ENCODE results near the gene OAS2.
A peak's percentile ranks its signal among the peaks of the same experiment; 100 is the strongest.

The OAS2 gene

DNA sequence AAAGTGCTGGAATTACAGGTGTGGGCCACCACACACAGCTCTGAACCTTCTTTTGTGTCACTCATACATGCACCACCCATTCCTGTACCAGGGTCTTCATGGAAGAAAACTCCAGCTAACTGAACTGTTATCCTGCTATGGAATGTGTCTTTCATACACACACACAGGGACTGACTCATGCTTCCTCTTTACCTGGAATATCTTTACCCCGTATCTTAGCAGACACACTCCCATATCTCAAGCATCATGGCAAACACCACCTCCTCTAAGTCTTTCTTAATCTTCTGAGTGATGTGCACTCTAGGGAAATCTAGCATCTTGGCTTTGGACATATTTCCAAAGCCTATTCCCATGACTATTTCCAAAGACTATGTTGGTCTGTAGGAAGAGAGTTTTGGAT lies 43.2 kb downstream of the OAS2 start:
- DNase-seq (ENCODE audit: low spot score), result no peak

DNA sequence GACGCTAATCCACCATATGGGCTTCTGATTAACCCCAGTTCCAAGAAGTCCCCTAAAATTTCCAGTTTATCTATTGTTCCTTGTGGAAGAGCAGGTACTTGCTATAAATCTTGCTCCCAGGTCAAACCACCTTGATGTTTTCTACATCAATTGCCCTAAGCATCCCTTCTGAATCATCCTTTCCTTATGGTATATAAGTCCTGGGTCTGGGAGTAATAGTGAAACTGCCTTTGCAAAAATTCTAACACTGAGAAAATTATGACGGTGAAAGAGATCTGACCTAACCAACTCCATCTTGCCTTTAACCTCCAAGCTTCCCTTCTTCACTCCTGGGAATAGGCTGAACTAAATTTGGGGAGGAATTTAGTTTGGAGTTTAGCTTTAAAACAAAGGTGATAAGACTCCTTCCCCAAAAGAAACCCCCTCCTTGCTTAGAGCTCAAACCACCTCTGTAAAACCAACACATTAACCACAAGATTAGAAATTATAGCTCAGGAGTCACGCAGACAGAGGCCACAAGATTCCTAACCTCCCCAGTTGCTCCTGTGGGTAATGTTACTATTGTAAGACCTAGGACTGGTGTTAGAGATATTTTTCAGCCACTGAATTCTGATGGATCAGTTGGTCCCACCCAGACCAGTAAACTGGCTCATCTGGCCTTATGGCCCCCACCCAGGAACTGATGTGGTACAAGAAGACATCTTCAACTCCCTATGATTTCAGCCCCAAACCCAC lies 44.4 kb downstream of the OAS2 start:
- no peak for DNase-seq (ENCODE audit: low spot score)

DNA sequence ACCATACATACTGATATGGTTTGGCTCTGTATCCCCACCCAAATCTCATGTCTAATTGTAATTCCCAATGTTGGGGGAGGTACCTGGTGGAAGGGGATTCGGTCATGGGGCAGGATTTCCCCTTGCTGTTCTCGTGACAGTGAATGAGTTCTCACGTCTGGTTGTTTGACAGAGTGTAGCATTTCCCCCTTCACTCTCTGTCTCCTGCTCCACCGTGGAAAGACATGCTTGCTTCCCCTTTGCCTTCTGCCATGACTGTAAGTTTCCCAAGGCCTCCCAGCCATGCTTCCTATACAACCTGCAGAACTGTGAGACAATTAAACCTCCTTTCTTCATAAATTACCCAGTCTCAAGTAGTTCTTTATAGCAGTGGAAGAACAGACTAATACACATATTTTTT lies 49.4 kb downstream of the OAS2 start:
- DNase-seq (ENCODE audit: low spot score), result no peak

DNA sequence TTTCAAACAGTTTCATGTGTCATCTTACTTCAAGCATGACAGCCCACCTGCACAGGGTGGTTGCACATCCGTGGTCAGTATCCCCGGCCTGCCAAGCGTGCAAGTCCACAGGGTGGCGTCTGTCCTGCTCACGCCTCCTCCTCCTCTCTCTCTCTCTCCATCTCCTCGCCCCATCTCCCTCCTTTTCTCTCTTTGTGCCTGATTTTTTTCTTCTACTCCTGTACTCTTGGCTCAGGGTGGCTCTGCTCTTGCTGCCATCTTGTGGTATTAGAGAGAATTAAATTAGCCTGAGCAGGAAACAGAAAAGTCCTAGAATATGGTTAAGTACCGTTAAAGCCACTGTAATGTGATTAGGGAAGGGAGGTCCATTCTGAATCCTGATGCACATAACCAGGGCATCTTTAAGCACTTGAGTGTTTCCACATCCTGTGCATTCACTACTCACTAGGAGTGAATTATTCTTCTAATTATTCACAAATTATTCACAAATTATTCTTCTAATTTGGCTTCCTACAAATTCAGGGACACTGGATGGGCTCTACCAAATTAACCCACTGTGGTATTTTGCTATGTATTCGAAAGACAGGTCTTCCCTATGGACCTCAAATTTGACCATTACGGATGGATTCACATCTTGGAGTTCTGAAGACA lies 52.7 kb downstream of the OAS2 start:
- DNase-seq (ENCODE audit: low spot score), result peak; percentile 79

DNA sequence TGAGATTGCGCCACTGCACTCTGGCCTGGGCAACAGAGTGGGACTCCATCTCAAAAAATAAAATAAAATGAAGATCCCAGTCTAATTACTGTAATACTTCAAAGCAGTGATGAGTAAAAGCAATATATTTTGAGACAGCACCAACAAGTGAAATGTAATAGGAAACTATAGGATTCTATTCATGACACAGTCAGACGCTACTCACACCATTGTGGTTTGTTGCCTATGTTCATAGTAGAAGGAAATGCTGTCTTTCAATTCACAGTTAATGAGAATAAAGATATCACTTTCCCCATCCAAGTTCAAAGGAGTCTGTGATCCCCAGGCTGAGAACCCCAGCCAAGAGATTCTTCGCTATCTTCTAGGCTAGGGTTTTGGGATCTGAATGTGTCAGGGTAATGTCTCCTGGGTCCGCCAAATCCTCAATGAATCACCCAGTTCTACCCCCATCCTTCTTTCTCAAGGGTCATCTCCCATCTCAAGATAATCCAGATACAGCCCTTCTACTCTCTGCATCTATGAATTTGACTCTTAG lies 61.7 kb downstream of the OAS2 start:
- DNase-seq (ENCODE audit: low spot score), result no peak

DNA sequence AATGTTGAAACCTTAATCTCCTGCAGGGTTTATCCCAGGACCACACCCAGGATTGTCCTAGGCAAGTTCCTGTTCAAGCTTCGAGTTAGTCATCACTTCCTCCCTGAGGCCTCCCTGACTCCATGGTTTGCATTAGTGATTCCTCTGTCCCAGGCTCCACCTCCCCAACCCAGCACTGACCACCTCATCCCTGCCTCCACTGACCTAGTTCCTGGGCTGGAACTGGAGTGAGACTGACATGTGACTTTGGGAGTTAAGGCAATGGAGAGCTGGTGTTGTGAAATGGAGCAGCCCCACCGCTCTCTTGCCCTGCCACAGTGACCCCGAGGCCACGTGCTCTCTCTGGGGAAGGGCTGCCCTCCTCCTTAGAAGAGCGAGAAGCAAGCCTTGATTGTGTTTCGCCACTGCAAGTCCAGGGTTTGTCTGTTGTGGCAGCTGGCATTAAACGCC lies 62.4 kb downstream of the OAS2 start:
- DNase-seq (ENCODE audit: low spot score), result peak; percentile 84

DNA sequence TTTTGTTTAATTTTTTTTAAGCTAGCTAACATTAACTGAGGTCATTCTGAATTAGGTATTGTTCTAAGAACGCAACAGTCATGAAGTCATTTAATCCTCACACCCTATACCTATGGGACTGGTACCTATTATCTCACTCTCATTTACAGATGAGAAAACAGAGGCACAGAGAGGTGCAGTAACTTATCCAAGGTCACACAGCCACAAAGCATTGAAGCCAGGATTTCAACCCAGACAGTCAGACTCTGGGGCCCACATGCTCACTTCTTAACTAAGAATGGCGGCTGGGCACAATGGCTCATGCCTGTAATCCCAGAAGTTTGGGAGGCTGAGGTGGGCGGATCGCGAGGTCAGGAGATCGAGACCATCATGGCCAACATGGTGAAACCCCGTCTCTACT lies 63.2 kb downstream of the OAS2 start:
- DNase-seq (ENCODE audit: low spot score), result no peak

DNA sequence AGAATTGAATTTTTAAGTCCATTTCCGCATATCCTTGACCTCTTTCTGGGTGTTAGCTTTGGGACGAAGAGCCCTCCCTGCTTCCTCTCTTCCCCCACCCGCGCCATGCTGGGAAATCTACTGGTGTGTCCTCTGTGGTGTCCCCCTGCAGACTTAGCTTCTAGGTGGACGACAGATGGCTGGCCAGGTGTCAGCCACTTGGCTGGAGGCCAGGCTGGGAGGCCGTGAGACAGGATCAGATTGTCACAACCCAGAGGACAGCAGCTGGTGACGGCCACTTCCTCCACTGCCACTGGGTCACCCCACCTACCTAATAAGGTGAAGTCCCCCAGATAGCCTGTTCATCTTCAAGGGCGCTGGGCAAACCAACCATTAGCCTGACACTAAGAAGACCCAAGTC lies 64.9 kb downstream of the OAS2 start:
- no peak for DNase-seq (ENCODE audit: low spot score)

DNA sequence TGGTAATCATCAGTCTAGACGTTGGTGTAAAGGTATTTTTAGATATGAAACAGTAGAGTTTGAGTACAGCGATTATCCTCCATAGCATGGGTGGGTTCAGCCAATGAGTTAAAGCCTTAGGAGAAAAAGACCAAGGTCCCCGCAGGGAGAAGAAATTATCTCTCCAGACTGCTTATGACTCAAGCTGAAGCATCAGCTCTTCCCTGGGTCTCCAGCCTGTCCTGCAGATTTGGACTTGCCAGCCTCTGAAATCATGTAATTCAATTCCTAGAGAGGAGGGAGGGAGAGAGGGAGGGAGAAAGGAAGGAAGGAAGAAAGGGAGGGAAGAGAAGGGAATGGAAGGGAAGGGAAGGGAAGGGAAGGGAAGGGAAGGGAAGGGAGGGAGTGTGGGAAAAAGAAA lies 66.2 kb downstream of the OAS2 start:
- DNase-seq (ENCODE audit: low spot score), result no peak

DNA sequence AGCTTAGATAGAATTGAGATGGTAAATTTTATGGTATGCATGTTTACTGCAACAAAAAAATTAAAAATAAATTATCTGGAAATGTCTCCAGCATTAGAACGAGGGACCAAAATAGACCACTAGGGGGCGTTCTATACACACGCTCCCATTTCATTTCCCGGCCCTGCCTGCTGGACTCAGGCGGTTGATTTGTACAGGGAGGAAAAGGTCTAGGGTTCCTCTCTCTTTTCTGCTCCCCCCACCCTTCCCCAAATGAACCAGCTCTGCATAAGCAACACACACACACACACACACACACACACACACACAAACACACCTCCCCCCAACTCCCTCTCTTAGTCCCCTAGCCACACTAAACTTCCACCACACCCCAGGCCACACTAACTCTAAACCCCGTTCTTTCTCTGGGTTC lies 70.4 kb downstream of the OAS2 start:
- DNase-seq (ENCODE audit: low spot score), result peak; percentile 78

DNA sequence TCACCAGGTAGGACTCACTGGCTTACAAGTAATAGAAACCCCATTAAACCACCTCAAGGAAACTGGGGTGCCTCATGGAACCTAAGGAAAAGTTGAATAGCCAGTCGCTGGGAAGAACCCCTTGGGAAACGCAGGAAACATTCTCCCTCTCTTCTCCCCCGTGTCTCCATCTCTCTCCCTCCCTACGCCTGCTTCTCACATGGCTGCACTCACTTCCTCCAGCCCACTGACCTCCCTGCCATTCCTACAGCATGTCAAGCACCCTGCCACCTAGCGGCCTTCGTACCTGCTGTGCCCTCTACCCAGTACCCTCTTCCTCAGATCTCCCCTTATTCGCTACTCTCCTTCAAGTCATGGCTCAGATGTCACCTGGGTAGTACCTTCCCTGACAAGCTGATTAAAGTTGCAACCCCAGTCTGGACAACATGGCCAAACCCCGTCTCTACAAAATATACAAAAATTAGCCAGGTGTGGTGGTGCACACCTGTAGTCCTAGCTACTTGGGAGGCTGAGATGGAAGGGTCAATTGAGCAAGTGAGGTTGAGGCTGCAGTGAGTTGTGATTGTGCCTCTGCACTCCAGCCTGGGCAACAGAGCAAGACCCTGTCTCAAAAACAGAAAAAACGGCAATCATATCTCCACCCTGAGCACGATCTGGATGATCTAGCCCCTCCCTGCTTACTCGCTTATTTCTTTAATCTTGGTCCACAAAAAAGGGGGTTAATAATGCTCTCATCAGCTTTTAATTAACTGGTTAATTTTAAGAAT lies 71.8 kb downstream of the OAS2 start:
- no peak for DNase-seq (ENCODE audit: low spot score)

DNA sequence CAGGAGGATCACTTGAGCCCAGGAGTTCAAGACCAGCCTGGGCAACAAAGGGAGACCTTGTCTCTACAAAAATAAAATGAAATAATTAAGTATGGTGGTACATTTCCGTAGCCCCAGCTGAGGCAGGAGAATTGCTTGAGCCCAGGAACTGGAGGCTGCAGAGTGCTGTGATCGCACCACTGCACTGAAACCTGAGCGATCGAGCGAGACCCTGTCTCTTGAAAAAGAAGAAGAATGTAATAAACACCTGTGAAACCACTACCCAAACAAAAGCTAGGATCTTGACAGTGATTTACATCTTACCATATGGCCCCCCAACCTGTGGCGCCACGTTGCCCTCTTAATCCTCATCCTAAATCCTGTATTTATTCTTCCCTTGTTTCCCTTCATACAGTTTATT lies 72.5 kb downstream of the OAS2 start:
- no peak for DNase-seq (ENCODE audit: low spot score)

DNA sequence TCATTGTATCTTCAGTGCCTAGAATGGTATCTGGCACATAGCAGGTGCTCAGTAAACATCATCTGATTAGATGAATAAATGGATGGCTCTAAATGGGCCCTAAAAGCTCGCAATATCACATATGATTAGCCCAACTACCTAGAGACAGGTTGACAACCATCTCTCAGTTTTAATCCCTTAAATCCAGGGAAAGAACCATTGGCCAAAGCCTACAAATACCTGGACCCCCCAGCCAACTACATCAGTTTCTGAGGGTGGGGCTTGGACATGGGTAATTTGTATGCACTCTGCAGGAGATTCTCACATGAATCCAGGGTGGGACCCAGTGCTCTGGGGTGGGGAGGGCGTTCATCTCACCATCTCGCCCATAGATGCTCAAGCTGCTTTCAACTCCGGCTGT lies 73.4 kb downstream of the OAS2 start:
- no peak for DNase-seq (ENCODE audit: low spot score)

DNA sequence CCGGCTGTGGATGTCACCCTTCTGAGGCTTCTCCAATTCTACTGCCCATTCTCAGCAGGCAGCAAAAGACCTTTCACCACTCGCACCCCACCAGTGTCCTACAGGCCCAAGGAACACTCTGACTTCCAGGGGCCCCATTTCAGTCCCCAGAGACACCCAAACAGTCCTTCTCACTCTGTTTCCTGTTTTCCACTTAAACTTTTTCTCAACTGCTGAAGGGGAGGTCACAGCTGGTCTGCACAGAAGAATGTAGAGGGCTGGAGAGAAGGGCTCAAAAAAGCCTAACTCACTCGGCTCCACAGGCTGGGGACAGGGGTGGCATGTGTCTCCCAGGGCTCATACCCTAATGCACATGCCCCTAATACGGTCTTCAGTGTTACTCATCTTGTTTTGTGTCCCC lies 74.0 kb downstream of the OAS2 start:
- no peak for DNase-seq (ENCODE audit: low spot score)

DNA sequence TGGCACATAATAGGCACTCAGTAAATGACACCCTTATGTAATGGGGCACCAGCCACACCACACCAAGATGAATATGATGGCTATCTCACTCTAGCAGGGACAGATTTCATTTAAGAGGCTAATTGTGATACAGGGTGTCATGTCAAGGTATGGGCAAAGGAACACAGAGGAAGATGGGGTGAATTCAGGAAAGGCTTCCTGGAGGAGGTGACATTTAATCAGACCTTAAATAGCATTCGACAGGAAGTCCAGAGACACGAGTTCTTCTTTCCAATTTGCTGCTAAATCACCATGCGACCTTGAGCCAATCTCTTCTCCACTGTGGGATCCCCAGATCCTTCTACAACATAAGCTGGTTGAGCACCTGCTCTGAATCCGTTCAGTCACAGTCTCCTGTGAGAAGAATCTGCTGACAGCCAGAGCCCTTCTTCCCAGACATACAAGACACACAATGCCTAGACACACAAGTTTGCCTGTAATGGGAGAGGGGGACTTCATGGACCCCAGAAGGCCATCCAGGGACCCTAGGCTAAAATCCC lies 76.7 kb downstream of the OAS2 start:
- DNase-seq (ENCODE audit: low spot score), result no peak

DNA sequence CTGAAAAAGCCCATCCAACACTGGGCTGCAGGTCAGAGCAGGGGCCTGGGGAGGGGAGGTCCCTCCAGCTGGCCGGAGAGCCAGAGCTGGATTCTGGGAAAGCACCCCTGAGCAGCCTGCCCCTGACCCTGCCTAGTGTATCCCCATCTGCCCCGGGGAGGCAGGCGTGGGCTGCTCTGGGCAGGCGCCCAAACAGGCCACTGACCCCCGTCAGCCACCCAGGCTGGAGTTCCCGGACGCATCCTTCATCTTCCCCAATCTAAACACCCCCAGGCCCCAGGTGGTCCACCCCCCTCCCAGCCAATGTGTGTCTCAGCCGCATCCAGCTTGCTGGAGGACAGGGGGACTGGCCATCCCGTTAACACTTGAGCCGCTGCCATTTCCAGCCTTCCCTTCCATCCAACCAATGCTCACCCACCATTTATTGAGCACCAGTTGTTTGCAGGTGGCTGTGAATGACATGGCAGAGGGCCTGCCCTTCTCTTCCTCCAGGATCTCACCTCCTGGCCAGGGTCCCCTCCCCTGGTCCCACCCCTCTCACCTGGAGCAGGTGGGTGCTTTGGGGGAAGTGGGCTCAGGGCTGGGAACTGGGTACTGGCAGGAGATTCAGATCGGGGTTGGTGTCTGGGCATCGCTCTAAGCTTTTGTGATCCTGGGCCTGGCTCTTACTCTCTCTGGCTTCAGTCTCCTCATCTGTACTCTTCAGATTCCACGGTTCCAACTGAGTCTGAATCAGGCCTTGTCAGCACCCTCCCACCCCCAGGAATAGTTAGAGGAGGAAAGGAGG lies 77.5 kb downstream of the OAS2 start:
- no peak for DNase-seq (ENCODE audit: low spot score)

DNA sequence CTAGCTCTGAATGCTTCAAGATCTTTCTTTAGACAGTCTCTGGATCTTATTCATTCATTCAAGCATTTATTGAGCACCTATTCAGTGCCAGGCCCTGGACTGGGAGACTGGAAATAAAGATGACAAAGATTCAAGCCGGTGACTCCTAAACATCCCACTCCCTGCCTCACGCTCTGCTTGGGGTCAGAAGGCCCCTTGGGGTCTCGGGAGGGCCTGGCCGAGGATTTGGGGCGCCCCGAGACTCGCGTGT lies 78.0 kb downstream of the OAS2 start:
- no peak for DNase-seq (ENCODE audit: low spot score)

DNA sequence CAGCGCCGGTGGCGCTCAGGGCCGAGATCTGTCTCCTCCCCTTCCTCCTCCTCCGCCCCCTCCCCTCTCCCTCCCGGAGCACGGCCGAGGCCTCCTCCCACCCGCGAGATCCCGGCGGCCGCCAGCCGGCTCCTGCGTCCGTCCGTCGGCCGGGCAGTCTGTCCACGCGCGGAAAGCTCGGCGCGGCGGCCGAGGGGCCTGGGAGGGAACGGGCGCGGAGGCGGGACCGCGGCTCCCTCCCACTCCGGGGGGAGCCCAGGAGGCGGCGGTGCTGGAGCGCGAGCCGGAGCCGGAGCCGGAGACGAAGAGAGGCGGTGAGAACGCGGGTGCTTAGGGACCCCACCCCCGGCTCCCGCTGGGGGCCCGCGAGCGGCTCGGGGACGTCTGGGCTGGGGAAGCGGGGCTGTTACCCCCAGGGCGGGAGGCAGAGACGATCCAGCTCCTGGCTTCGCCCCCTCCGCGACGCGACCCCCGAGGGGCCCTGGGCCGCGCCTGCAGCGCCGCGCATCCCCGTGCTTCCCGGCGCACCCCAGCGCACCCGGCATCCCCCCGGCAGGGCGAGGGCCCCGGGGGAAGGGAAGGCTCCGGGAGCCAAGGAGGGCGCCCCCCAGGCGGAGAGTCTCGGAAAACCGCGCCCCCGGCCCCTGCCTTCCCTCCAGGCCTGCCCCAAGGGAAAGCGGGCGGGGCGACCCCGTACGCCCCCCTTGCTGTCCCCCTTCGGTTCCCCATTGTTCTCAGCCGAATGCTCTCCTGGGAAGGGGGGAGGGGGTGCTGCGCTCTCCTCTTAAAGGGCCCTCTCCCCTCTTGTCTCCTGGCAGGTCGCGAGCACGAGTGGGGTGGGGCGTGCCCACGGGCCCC lies 78.5 kb downstream of the OAS2 start, which contains the start of gene DTX1:
Gene DTX1 (plus strand): TSS at position 100 of the 858 bp plus-strand sequence. CDS start 1,463 bp downstream, outside the sequence.
- DNase-seq (ENCODE audit: low spot score), result no peak

DNA sequence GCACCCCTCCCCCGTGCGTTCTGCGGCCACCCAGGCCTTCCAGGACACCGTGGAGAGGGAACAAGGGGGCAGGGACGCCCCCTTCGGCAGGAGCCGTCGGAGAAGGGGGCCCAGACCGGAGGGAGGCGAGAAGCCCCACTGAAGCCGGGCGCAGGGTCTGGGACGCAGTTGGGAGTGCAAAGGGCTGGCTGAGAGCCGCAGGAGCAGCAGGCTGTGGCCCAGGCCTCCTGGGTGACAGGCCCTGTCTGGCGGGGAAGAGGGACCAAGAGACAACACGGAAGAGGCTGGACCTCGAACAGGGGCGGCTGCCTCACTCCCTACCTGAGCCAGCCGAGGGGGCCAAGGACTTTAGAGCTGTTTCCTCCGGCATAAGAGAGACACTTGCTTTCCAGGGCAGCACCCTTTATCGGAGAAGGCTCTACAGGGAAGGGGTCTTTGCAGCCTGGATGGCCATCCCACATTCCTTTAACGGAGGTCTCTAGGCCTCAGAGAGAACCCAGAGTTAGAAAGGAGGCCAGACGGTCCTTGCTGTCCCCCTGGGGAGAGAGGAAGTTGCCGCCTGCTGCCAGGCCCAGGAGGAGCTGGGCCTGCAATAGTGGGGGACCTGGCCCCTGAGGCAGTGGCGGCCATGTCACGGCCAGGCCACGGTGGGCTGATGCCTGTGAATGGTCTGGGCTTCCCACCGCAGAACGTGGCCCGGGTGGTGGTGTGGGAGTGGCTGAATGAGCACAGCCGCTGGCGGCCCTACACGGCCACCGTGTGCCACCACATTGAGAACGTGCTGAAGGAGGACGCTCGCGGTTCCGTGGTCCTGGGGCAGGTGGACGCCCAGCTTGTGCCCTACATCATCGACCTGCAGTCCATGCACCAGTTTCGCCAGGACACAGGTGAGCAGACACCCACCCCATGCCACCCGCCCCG lies 79.5 kb downstream of the OAS2 start:
- DNase-seq (ENCODE audit: low spot score), result no peak

DNA sequence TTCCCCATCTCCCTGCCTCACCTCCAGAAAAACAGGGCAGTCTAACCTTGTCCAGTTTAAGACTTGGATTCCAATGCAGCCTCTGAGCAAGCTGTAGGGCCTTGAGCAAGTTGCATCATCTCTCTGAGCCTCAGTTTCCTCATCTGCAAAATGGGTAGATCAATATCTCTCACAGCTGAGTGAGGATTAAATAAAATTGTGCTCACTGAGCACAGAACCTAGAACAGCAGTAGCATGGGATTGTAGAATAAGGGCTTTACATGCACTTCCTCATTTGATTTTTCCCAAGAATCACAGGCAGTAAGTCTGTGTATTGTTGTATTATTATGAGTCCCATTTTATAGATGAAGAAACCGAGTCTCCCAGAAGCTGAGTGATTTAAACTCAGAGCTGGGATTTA lies 80.2 kb downstream of the OAS2 start:
- no peak for DNase-seq (ENCODE audit: low spot score)

All from COLO829 (cell line).